HEK293 (cell line): ENCODE measurements around the gene FSTL5.

Experiments used
- CTCF ChIA-PET: fragments of 350-600 bp; formaldehyde crosslinking; extraction: SDS; loops from one replicate; lab custom pipeline; 2021; ENCODE audit warnings: antibody characterized with exemption; lab: Yijun Ruan, JAX
- POLR2A ChIA-PET: fragments of 300-600 bp; formaldehyde crosslinking; extraction: SDS; loops from one replicate; lab custom pipeline; 2020; ENCODE audit warnings: antibody characterized with exemption, inconsistent platforms; lab: Yijun Ruan, JAX
- H3K27ac ChIP-seq: fragments of 200-500 bp; sonication (Bioruptor generic); 2 replicates; pipeline ENCODE4 v1.5.1; 2014; ENCODE audit warnings: low read depth, low read length, control low read depth, inconsistent platforms; ENCODE audit errors: extremely low read depth
- H3K36me3 ChIP-seq, 2 experiments: fragments of 200-500 bp in 1 of 2; sonication (Bioruptor generic) in 1 of 2; 1 replicate in 1 of 2; 2 replicates in 1 of 2; pipeline ENCODE4 v1.5.1; 2014 to 2017; ENCODE audit warnings: inconsistent platforms in 2 of 2, low read length in 2 of 2; ENCODE audit not compliant: control insufficient read depth in 2 of 2, insufficient read depth in 1 of 2
- H3K4me1 ChIP-seq: fragments of 200-500 bp; sonication (Bioruptor generic); 2 replicates; pipeline ENCODE4 v1.5.1; 2014; ENCODE audit warnings: mild to moderate bottlenecking, low read length, inconsistent platforms; ENCODE audit not compliant: control insufficient read depth, insufficient read depth
- H3K4me3 ChIP-seq: 2 replicates; pipeline ENCODE4 v1.5.1; 2011; ENCODE audit warnings: low read depth, mild to moderate bottlenecking, control low read depth, low read length, moderate library complexity
- H3K9me3 ChIP-seq: fragments of 200-500 bp; sonication (Bioruptor generic); 2 replicates; pipeline ENCODE4 v1.5.1; 2014; ENCODE audit warnings: low read depth, low read length, inconsistent platforms; ENCODE audit not compliant: control insufficient read depth, insufficient read depth
- GLI4 ChIP-seq: fragments of 450-650 bp; formaldehyde crosslinking; IDR thresholded peaks from 2 replicates; pipeline ENCODE4 v1.5.1; 2016; ENCODE audit warnings: missing biosample characterization, missing genetic modification characterization
- HIC1 ChIP-seq: fragments of 450-650 bp; formaldehyde crosslinking; IDR thresholded peaks from 2 replicates; pipeline ENCODE4 v1.5.1; 2016; ENCODE audit warnings: missing biosample characterization, missing genetic modification characterization
- HOXC10 ChIP-seq: sonication (generic); formaldehyde crosslinking; IDR thresholded peaks from 2 replicates; pipeline ENCODE4 v1.8.1; 2023; ENCODE audit warnings: mild to moderate bottlenecking, missing genetic modification reagents
- MEIS1 ChIP-seq: sonication (generic); formaldehyde crosslinking; IDR thresholded peaks from 2 replicates; pipeline ENCODE4 v1.8.1; 2022; ENCODE audit warnings: missing genetic modification reagents, mild to moderate bottlenecking, borderline replicate concordance
- PRDM4 ChIP-seq: fragments of 450-650 bp; formaldehyde crosslinking; IDR thresholded peaks from 2 replicates; pipeline ENCODE4 v1.5.1; 2017; ENCODE audit warnings: missing biosample characterization, missing genetic modification characterization
- RBAK ChIP-seq: fragments of 450-650 bp; formaldehyde crosslinking; IDR thresholded peaks from 2 replicates; pipeline ENCODE4 v1.5.1; 2016; ENCODE audit warnings: missing biosample characterization, missing genetic modification characterization
- ZNF133 ChIP-seq: fragments of 450-650 bp; formaldehyde crosslinking; IDR thresholded peaks from 2 replicates; pipeline ENCODE4 v1.5.1; 2016; ENCODE audit warnings: missing biosample characterization, missing genetic modification characterization
- ZNF169 ChIP-seq: fragments of 450-650 bp; formaldehyde crosslinking; IDR thresholded peaks from 2 replicates; pipeline ENCODE4 v1.5.1; 2016; ENCODE audit warnings: missing biosample characterization, missing genetic modification characterization
- ZNF184 ChIP-seq: fragments of 450-650 bp; IDR thresholded peaks from 2 replicates; pipeline ENCODE4 v1.5.1; 2018; ENCODE audit warnings: missing biosample characterization, mild to moderate bottlenecking, missing genetic modification characterization
- ZNF26 ChIP-seq: fragments of 450-650 bp; formaldehyde crosslinking; IDR thresholded peaks from 2 replicates; pipeline ENCODE4 v1.5.1; 2016; ENCODE audit warnings: missing biosample characterization, missing genetic modification characterization
- ZNF341 ChIP-seq: fragments of 450-650 bp; formaldehyde crosslinking; IDR thresholded peaks from 2 replicates; pipeline ENCODE4; 2016; ENCODE audit warnings: low read depth, missing biosample characterization, missing genetic modification characterization
- ZNF350 ChIP-seq: fragments of 450-650 bp; formaldehyde crosslinking; IDR thresholded peaks from 2 replicates; pipeline ENCODE4 v1.5.0; 2017; ENCODE audit warnings: missing biosample characterization, mild to moderate bottlenecking, missing genetic modification characterization
- ZNF433 ChIP-seq: fragments of 450-650 bp; formaldehyde crosslinking; IDR thresholded peaks from 2 replicates; pipeline ENCODE4 v1.5.1; 2016; ENCODE audit warnings: missing biosample characterization, missing genetic modification characterization, low read depth
- ZNF473 ChIP-seq: fragments of 450-650 bp; formaldehyde crosslinking; IDR thresholded peaks from 2 replicates; pipeline ENCODE4 v1.5.1; 2017; ENCODE audit warnings: missing biosample characterization, missing genetic modification characterization
- ZNF514 ChIP-seq: fragments of 450-650 bp; formaldehyde crosslinking; IDR thresholded peaks from 2 replicates; pipeline ENCODE4 v1.5.1; 2016; ENCODE audit warnings: missing biosample characterization, missing genetic modification characterization
- ZNF571 ChIP-seq: fragments of 450-650 bp; formaldehyde crosslinking; IDR thresholded peaks from 2 replicates; pipeline ENCODE4 v1.5.0; 2017; ENCODE audit warnings: missing biosample characterization, missing genetic modification characterization
- ZNF629 ChIP-seq: fragments of 450-650 bp; formaldehyde crosslinking; IDR thresholded peaks from 2 replicates; pipeline ENCODE4 v1.5.1; 2017; ENCODE audit warnings: missing biosample characterization, missing genetic modification characterization
- ZNF747 ChIP-seq: fragments of 450-650 bp; formaldehyde crosslinking; IDR thresholded peaks from 2 replicates; pipeline ENCODE4 v1.5.1; 2016; ENCODE audit warnings: missing biosample characterization, missing genetic modification characterization
- ZNF791 ChIP-seq: fragments of 450-650 bp; formaldehyde crosslinking; IDR thresholded peaks from 2 replicates; pipeline ENCODE4 v1.5.1; 2016; ENCODE audit warnings: missing biosample characterization, missing genetic modification characterization
- TF ChIP-seq, protein P1 (sequence below): fragments of 450-650 bp; formaldehyde crosslinking; conservative IDR thresholded peaks from 2 replicates; pipeline ENCODE4 v1.5.1; 2016; ENCODE audit warnings: low read depth, missing biosample characterization, missing genetic modification characterization

FSTL5 gene

DNA sequence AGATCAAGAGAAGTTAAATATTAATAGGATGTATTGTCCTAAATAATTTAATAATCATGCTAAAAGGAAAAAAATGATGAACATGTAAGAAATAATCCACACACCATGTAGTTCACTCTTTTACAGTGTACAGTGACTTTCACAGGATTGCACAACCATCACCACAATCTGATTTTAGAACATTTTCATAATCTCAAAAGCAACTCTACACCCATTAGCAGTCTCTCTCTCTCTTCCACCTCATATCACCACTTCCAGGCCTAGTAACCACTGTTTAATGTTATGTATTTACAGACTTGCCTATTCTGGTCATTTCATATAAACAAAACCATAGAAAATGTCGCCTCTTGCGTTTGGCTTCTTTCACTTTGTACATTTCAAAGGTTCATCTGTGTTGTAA lies 153.4 kb downstream of the FSTL5 start:
- no peaks in the 10 kb centered on the region for H3K4me1 ChIP-seq
- TF ChIP-seq ZNF350, result no peak
- TF ChIP-seq ZNF747, result no peak
- TF ChIP-seq, protein P1, sequence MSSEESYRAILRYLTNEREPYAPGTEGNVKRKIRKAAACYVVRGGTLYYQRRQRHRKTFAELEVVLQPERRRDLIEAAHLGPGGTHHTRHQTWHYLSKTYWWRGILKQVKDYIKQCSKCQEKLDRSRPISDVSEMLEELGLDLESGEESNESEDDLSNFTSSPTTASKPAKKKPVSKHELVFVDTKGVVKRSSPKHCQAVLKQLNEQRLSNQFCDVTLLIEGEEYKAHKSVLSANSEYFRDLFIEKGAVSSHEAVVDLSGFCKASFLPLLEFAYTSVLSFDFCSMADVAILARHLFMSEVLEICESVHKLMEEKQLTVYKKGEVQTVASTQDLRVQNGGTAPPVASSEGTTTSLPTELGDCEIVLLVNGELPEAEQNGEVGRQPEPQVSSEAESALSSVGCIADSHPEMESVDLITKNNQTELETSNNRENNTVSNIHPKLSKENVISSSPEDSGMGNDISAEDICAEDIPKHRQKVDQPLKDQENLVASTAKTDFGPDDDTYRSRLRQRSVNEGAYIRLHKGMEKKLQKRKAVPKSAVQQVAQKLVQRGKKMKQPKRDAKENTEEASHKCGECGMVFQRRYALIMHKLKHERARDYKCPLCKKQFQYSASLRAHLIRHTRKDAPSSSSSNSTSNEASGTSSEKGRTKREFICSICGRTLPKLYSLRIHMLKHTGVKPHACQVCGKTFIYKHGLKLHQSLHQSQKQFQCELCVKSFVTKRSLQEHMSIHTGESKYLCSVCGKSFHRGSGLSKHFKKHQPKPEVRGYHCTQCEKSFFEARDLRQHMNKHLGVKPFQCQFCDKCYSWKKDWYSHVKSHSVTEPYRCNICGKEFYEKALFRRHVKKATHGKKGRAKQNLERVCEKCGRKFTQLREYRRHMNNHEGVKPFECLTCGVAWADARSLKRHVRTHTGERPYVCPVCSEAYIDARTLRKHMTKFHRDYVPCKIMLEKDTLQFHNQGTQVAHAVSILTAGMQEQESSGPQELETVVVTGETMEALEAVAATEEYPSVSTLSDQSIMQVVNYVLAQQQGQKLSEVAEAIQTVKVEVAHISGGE (tag by site-specific recombination), result no peak
- no peak for TF ChIP-seq ZNF26 (tag by site-specific recombination)
- no peak for TF ChIP-seq MEIS1 (CRISPR knock-in tag)
- no peak for TF ChIP-seq ZNF473 (tag by site-specific recombination)
- TF ChIP-seq ZNF169 (tag by site-specific recombination), result no peak
- no peak for TF ChIP-seq ZNF184 (tag by site-specific recombination)
- TF ChIP-seq HOXC10 (CRISPR knock-in tag), result no peak
- no peak for TF ChIP-seq ZNF571 (tag by site-specific recombination)
- CTCF ChIA-PET, result no interaction called here
- POLR2A ChIA-PET, result no interaction called here
- H3K27ac ChIP-seq, result no peak overlapping the region
- no peaks in the 10 kb centered on the region for H3K36me3 ChIP-seq
- H3K9me3 ChIP-seq, result no peaks in the 10 kb centered on the region
- H3K4me3 ChIP-seq, result no peak overlapping the region

- H3K27ac ChIP-seq, result no peak overlapping the region
- no peak overlapping the region for H3K4me3 ChIP-seq
- H3K4me1 ChIP-seq, result no peaks in the 10 kb centered on the region
- ChIA-PET CTCF (no interaction called here), POLR2A (no interaction called here)
- H3K36me3 ChIP-seq, result no peaks in the 10 kb centered on the region
- TF ChIP-seq ZNF747 (no peak), HIC1 (no peak), ZNF791 (no peak), ZNF514 (tag by site-specific recombination) (no peak), ZNF133 (tag by site-specific recombination) (no peak), GLI4 (tag by site-specific recombination) (no peak), PRDM4 (no peak), ZNF341 (no peak), ZNF629 (tag by site-specific recombination) (no peak), RBAK (tag by site-specific recombination) (no peak), ZNF433 (no peak)
- no peaks in the 10 kb centered on the region for H3K9me3 ChIP-seq
These were observed 171.5 kb downstream of the FSTL5 start for GRCh38 chr4:161992317-161992716.
